ENCODE measurements around the gene EHMT1.

- TF ChIP-seq CTCF (IDR thresholded peaks at IDR 0.05) = no peak
- no peak for TF ChIP-seq MXI1 (IDR thresholded peaks at IDR 0.05; ENCODE audit: low read depth, low read length)
- TF ChIP-seq MAX (IDR thresholded peaks at IDR 0.05; ENCODE audit: low read depth) = no peak
- no peak for TF ChIP-seq GABPA (IDR thresholded peaks at IDR 0.05; ENCODE audit: low read depth)
- no peak for TF ChIP-seq TAF1 (IDR thresholded peaks at IDR 0.05; ENCODE audit: borderline replicate concordance, low read depth, low read length)
These were observed 32.0 kb upstream of the EHMT1 start for GRCh38 chr9:137586854-137587253.
